GM19238 (cell line): ENCODE data around the gene GIN1.

ENCODE experiments used
- DNase-seq: peaks from one replicate; pipeline ENCODE4 v3.0.0; 2011; ENCODE audit warnings: low spot score; ENCODE audit not compliant: insufficient read length

Gene GIN1

DNA sequence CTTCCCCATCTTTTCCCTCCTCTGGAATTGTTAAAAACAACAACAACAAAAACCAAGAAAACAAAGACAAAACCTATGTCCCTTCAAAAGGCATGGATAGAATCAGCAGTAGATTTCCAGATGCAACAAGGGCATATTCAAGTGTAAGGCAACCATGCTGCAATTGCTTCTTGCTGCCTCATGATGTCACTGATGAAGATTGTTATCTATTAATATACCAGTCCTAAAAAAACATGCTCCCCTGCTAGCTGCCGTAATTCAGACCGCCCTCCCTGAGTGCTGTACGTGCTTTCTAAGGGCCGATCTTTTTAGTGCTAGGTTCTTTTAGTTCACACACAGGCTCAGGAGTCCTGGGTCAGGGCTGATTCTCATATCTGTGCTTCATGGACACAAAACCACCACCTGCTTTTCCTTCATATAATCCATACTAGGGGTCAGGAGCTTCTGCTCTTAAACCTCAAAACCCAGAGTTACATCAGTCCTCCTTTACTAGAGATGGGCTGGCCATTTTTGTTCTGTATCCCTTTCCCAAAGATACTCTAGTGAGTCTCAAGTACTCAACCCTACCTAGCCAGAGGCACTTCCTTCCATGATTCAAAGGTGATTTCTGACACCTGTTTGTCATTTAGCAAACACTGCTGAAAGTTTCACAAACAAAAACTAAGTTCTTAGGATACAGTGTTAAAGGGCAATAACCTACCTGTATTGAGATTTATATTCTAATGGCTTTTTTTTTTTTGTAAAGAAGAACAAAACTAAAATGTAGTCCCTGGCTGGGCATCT lies 82.1 kb downstream of the GIN1 start:
- DNase-seq, result no peak

GRCh38 chr5:103036601-103037000 lies 83.3 kb downstream of the GIN1 start:
- no peak for DNase-seq
